OCI-LY7 (cell line): Measurements from ENCODE around the gene SIGLEC7.

Source experiments
- EZH2phosphoT487 ChIP-seq: fragments of 200-600 bp; sonication (generic); IDR thresholded peaks from 2 replicates; pipeline ENCODE4 v1.6.1; 2018; ENCODE audit warnings: low read depth, borderline replicate concordance, mild to moderate bottlenecking, mixed run types, antibody characterized with exemption, low read length, moderate library complexity, mixed read lengths
- TF ChIP-seq, protein P1 (sequence below): fragments of 200-600 bp; sonication (generic); conservative IDR thresholded peaks from 2 replicates; pipeline ENCODE4 v1.5.1; 2014; ENCODE audit warnings: mild to moderate bottlenecking, antibody characterized with exemption, low read length, moderate library complexity, mixed read lengths

DNA sequence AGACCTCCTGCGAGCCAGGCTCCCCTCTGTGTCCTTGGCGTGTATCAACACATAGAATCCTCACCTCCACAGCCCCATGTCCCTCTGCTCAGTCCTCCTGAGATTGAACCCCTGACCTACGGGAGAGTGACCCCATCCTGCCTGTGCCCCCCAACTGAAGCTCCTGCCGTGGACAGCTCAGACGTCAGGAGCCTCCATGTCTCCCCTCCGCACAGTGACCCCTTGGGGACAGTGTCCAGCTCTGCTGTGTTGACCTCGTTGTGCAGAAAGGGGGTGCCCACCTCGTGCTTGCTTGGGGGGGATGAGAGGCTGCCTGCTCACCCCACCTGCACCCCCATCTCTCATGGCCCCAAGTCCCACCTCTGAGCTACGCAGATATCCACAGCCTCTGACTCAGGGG is 17.9 kb upstream of the SIGLEC7 start:
- TF ChIP-seq, protein P1, sequence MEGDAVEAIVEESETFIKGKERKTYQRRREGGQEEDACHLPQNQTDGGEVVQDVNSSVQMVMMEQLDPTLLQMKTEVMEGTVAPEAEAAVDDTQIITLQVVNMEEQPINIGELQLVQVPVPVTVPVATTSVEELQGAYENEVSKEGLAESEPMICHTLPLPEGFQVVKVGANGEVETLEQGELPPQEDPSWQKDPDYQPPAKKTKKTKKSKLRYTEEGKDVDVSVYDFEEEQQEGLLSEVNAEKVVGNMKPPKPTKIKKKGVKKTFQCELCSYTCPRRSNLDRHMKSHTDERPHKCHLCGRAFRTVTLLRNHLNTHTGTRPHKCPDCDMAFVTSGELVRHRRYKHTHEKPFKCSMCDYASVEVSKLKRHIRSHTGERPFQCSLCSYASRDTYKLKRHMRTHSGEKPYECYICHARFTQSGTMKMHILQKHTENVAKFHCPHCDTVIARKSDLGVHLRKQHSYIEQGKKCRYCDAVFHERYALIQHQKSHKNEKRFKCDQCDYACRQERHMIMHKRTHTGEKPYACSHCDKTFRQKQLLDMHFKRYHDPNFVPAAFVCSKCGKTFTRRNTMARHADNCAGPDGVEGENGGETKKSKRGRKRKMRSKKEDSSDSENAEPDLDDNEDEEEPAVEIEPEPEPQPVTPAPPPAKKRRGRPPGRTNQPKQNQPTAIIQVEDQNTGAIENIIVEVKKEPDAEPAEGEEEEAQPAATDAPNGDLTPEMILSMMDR, result no peak
- TF ChIP-seq EZH2phosphoT487, result no peak
